Panc1 (cell line): ENCODE results near the gene DZIP3. TPM values are rescaled to one million over a fixed set of nuclear protein-coding genes. Genes with fewer than 3 reads are reported as not detected.

ENCODE experiments used
- ATAC-seq: fragments of 200-7000 bp; cut with Tn5 transposase; 2 replicates; pipeline ENCODE4 v1.9.1; 2020; ENCODE audit warnings: mild to moderate bottlenecking, moderate library complexity
- BruUV-seq: library from RNA; stranded (reverse); fragments of 400-500 nt; replicated peaks from 2 replicates; lab custom pipeline; 2021; lab: Mats Ljungman, UMichigan
- CTCF ChIA-PET: fragments of 300-600 bp; sonication (Branson Sonifier 250); formaldehyde crosslinking; loops from one replicate; lab custom pipeline; 2022; ENCODE audit warnings: antibody characterized with exemption; lab: Charles Lee
- POLR2A ChIA-PET: fragments of 300-600 bp; sonication (Branson Sonifier 250); formaldehyde crosslinking; loops from one replicate; lab custom pipeline; 2022; ENCODE audit warnings: antibody characterized with exemption; lab: Charles Lee
- DNase-seq: peaks from one replicate; pipeline ENCODE4 v3.0.0-alpha.2; 2010; ENCODE audit warnings: low read depth, low spot score
- H3K27ac ChIP-seq: 2 replicates; pipeline ENCODE4 v1.5.1; 2011; ENCODE audit warnings: mild to moderate bottlenecking, low read length, inconsistent platforms
- H3K27me3 ChIP-seq: fragments of 200-500 bp; sonication (Bioruptor generic); 2 replicates; pipeline ENCODE4 v1.6.0; 2014; ENCODE audit warnings: low read length, inconsistent platforms; ENCODE audit not compliant: control insufficient read depth, insufficient read depth
- H3K36me3 ChIP-seq: fragments of 200-500 bp; sonication (Bioruptor generic); 2 replicates; pipeline ENCODE4 v1.5.1; 2014; ENCODE audit warnings: inconsistent platforms, mild to moderate bottlenecking, low read length, moderate library complexity; ENCODE audit not compliant: control insufficient read depth, insufficient read depth
- H3K4me1 ChIP-seq: 2 replicates; pipeline ENCODE4 v1.5.1; 2011; ENCODE audit warnings: inconsistent platforms, mild to moderate bottlenecking, low read length, moderate library complexity; ENCODE audit not compliant: control insufficient read depth, insufficient read depth
- H3K4me3 ChIP-seq, 2 experiments: 2 replicates each; pipeline ENCODE4 v1.5.1; 2011 to 2012; ENCODE audit warnings: low read depth in 2 of 2, low read length in 2 of 2, mild to moderate bottlenecking in 2 of 2, inconsistent platforms in 1 of 2, moderate library complexity in 1 of 2
- H3K9me3 ChIP-seq: fragments of 200-500 bp; sonication (Bioruptor generic); 2 replicates; pipeline ENCODE4 v1.5.1; 2014; ENCODE audit warnings: low read depth, mild to moderate bottlenecking, inconsistent platforms, low read length, moderate library complexity; ENCODE audit not compliant: control insufficient read depth, insufficient read depth
- CTCF ChIP-seq: fragments of 450-650 bp; IDR thresholded peaks from 2 replicates; pipeline ENCODE4 v1.5.1; 2017; ENCODE audit warnings: mild to moderate bottlenecking
- POLR2AphosphoS5 ChIP-seq: IDR thresholded peaks from 2 replicates; pipeline ENCODE4 v1.6.1; 2012; ENCODE audit warnings: mild to moderate bottlenecking, low read depth, low read length, moderate library complexity
- SIN3A ChIP-seq: IDR thresholded peaks from 2 replicates; pipeline ENCODE4 v1.6.1; 2012; ENCODE audit warnings: low read depth, mild to moderate bottlenecking, low read length, moderate library complexity, borderline replicate concordance; ENCODE audit not compliant: insufficient read depth
- TCF7L2 ChIP-seq: IDR thresholded peaks from 2 replicates; pipeline ENCODE4 v1.6.1; 2011; ENCODE audit warnings: mild to moderate bottlenecking, low read depth, low read length, inconsistent platforms
- in situ Hi-C: cut with HindIII; loops from 2 replicates; pipeline ENCODE4 v1.10.0; 2016; ENCODE audit warnings: low sequenced_read_pairs, low pct_unique_long_range_greater_than_20kb
- intact Hi-C: fragments of 100-400 bp; cut with micrococcal nuclease; formaldehyde crosslinking; loops from one replicate; pipeline ENCODE4 v1.10.0; 2022; ENCODE audit not compliant: unreplicated experiment
- total RNA-seq: library from RNA; stranded (reverse); gene quantifications from one replicate; pipeline ENCODE4 v1.2.1, GENCODE V29; 2021; ENCODE audit not compliant: unreplicated experiment
- TF ChIP-seq, protein P1 (sequence below), 2 experiments: IDR thresholded peaks; 2 replicates each; pipeline ENCODE4 v1.6.1; 2011 to 2012; ENCODE audit warnings: low read depth in 2 of 2, control low read depth in 1 of 2, low read length in 1 of 2, mild to moderate bottlenecking in 1 of 2, moderate library complexity in 1 of 2; ENCODE audit not compliant: insufficient read depth in 1 of 2

The DZIP3 gene
- total RNA-seq, 1 experiment from 2014 or later, result 30.9 TPM

DNA sequence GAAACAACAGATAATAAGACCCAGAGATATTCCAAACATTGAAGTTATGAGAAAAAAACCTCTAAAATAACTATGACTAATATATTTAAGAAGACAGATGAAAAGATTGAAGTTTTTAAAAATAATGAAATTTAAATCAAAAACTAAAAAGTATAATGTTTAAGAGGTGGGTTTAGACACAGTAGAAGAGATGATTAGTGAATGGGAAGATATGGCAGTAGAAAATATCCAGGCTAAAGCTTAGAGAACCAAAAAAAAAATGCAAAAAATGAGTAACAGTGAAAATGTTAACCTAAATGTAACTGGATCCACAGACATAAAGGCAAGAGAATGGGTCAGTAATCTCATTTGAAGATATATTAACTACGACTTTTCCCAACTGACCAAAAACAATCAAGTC is 115.5 kb downstream of the DZIP3 start:
- in situ Hi-C loops, result no loop called here
- TF ChIP-seq TCF7L2 (no peak), POLR2AphosphoS5 (no peak), CTCF (no peak), SIN3A (no peak)
- TF ChIP-seq, protein P1, sequence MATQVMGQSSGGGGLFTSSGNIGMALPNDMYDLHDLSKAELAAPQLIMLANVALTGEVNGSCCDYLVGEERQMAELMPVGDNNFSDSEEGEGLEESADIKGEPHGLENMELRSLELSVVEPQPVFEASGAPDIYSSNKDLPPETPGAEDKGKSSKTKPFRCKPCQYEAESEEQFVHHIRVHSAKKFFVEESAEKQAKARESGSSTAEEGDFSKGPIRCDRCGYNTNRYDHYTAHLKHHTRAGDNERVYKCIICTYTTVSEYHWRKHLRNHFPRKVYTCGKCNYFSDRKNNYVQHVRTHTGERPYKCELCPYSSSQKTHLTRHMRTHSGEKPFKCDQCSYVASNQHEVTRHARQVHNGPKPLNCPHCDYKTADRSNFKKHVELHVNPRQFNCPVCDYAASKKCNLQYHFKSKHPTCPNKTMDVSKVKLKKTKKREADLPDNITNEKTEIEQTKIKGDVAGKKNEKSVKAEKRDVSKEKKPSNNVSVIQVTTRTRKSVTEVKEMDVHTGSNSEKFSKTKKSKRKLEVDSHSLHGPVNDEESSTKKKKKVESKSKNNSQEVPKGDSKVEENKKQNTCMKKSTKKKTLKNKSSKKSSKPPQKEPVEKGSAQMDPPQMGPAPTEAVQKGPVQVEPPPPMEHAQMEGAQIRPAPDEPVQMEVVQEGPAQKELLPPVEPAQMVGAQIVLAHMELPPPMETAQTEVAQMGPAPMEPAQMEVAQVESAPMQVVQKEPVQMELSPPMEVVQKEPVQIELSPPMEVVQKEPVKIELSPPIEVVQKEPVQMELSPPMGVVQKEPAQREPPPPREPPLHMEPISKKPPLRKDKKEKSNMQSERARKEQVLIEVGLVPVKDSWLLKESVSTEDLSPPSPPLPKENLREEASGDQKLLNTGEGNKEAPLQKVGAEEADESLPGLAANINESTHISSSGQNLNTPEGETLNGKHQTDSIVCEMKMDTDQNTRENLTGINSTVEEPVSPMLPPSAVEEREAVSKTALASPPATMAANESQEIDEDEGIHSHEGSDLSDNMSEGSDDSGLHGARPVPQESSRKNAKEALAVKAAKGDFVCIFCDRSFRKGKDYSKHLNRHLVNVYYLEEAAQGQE (IDR thresholded peaks at IDR 0.05; ENCODE audit: insufficient read depth in 1 of 2, low read depth in 2 of 2, low read length in 1 of 2), result no peak
- BruUV-seq, result no TSS peak
- H3K36me3 ChIP-seq, result no peaks in the 10 kb centered on the region
- ATAC-seq (no peak), DNase-seq (no peak)
- POLR2A ChIA-PET, result no interaction called here
- intact Hi-C loops, result no loop called here
- H3K9me3 ChIP-seq, result peaks cover 7% of the 10 kb centered on the region
- CTCF ChIA-PET, result no interaction called here
- H3K4me3 ChIP-seq, result no peak overlapping the region
- no peak overlapping the region for H3K27ac ChIP-seq
- no peaks in the 10 kb centered on the region for H3K27me3 ChIP-seq
- H3K4me1 ChIP-seq, result no peaks in the 10 kb centered on the region

- intact Hi-C loops (no loop called here), in situ Hi-C loops (no loop called here)
- peaks cover 8% of the 10 kb centered on the region for H3K27me3 ChIP-seq
- H3K36me3 ChIP-seq, result no peaks in the 10 kb centered on the region
- POLR2A ChIA-PET, result no interaction called here
- no peaks in the 10 kb centered on the region for H3K9me3 ChIP-seq
- CTCF ChIA-PET, result no interaction called here
- no peak for TF ChIP-seq CTCF
- DNase-seq (no peak), ATAC-seq (no peak)
- no peaks in the 10 kb centered on the region for H3K4me1 ChIP-seq
- H3K4me3 ChIP-seq, result no peak overlapping the region
- BruUV-seq, result no TSS peak
- no peak overlapping the region for H3K27ac ChIP-seq
These were observed 123.5 kb downstream of the DZIP3 start for GRCh38 chr3:108713009-108713516.
